Adrenal gland (tissue), 12 donors: ENCODE data around the gene ZBTB38. TPM values are rescaled to one million over a fixed set of nuclear protein-coding genes. Genes with fewer than 3 reads are reported as not detected.

Source experiments
- DNase-seq, 7 donors: peaks; one replicate each; pipeline ENCODE4 v3.0.0-alpha.2; 2019 to 2020
- H3K27ac ChIP-seq, 5 donors: fragments of 200-600 bp; sonication (generic) in 4 of 5; 1 replicate in 3 of 5; 2 replicates in 2 of 5; pipeline versions ENCODE4 v1.5.1 to v1.8.0; 2016 to 2020; ENCODE audit warnings: mild to moderate bottlenecking in 1 of 5
- H3K27me3 ChIP-seq: fragments of 200-600 bp; 2 replicates; pipeline ENCODE4 v1.8.0; 2021
- H3K36me3 ChIP-seq, 2 donors: fragments of 200-600 bp; replicated peaks in 1 of 2; 1 replicate in 1 of 2; 2 replicates in 1 of 2; pipeline versions ENCODE4 v1.5.1 to v1.8.0; 2018 to 2022
- H3K4me1 ChIP-seq, 2 donors: fragments of 200-600 bp; replicated peaks in 1 of 2; 1 replicate in 1 of 2; 2 replicates in 1 of 2; pipeline versions ENCODE4 v1.5.1 to v1.8.0; 2018 to 2021
- H3K4me3 ChIP-seq, 4 donors: fragments of 200-600 bp; sonication (generic) in 3 of 4; one replicate each; pipeline ENCODE4 v1.5.1; 2016 to 2018
- H3K9me3 ChIP-seq, 3 donors: fragments of 200-600 bp; sonication (generic) in 1 of 3; replicated peaks in 1 of 3; 1 replicate in 2 of 3; 2 replicates in 1 of 3; pipeline versions ENCODE4 v1.5.1 to v1.8.0; 2016 to 2021
- POLR2A ChIP-seq, 2 donors: fragments of 450-650 bp; IDR thresholded peaks; one replicate each; pipeline ENCODE4 v1.6.1; 2017; ENCODE audit warnings: antibody characterized with exemption in 2 of 2, mild to moderate bottlenecking in 2 of 2, moderate library complexity in 1 of 2
- WGBS, 4 donors: extraction: QIAGEN DNeasy Blood & Tissue Kit in 2 of 4; methylation state at CpG; one replicate each; pipeline versions ENCODE4 v1.1.5 to v1.1.7; 2013 to 2017; 5-methylcytosine and 5-hydroxymethylcytosine counted together
- intact Hi-C, 2 donors: fragments of 100-400 bp; cut with DNase I; formaldehyde crosslinking; loops; one replicate each; pipeline versions ENCODE4 v1.14.1 to v1.15.0; 2022 to 2023
- polyA plus RNA-seq, 3 donors: library from polyadenylated mRNA; stranded (reverse); fragments of 200-250 nt in 2 of 3; fragments of 350-450 nt in 1 of 3; fragmentation: Illumina TruSeq in 1 of 3; extraction: RNeasy Lipid Tissue Mini Kit (QIAGEN cat#74804) in 1 of 3; gene quantifications; one replicate each; pipeline ENCODE4 v1.2.3, GENCODE V29; 2013 to 2014
- total RNA-seq, 9 donors: library from RNA; depleted of rRNA in 4 of 9; stranded (reverse); fragments of >200 nt in 4 of 9; fragments of 120-200 nt in 1 of 9; fragmentation: NEBNext Ultra II Directional in 1 of 9; extraction: Animal tissue kit (Norgen Biotek cat#: 25700) in 1 of 9; gene quantifications; one replicate each; pipeline versions ENCODE4 v1.1.0 to v1.2.4, GENCODE V29; 2013 to 2023
- TF ChIP-seq, protein P1 (sequence below), 6 experiments: fragments of 450-650 bp in 4 of 6; fragments of 200-600 bp in 2 of 6; sonication (generic) in 1 of 6; IDR thresholded peaks; 1 replicate in 5 of 6; 2 replicates in 1 of 6; pipeline versions ENCODE4 v1.5.1 to v1.8.0; 2016 to 2021; ENCODE audit warnings: antibody characterized with exemption in 6 of 6, mild to moderate bottlenecking in 2 of 6, moderate library complexity in 1 of 6
- donor health status: healthy with polysubstance abuse.
- donor health status: Bipolar disorder and iron deficiency.
- donor health status: DM: yes; HTN: yes; CAD: no.
- donor health status: DM: no; HTN: no; CAD: no.
- donor health status: DM: no; HTN: no; CAD: no.
- donor health status: DM: yes; HTN: yes; CAD: no.

The ZBTB38 gene
- total and polyA plus RNA-seq, 12 donors: 12.0 to 231 (median 147) TPM

- intact Hi-C loops: no loop called here
- no peaks in the 10 kb centered on the region for H3K27me3 ChIP-seq
- no peak for TF ChIP-seq POLR2A (IDR thresholded peaks at IDR 0.05)
- TF ChIP-seq, protein P1, sequence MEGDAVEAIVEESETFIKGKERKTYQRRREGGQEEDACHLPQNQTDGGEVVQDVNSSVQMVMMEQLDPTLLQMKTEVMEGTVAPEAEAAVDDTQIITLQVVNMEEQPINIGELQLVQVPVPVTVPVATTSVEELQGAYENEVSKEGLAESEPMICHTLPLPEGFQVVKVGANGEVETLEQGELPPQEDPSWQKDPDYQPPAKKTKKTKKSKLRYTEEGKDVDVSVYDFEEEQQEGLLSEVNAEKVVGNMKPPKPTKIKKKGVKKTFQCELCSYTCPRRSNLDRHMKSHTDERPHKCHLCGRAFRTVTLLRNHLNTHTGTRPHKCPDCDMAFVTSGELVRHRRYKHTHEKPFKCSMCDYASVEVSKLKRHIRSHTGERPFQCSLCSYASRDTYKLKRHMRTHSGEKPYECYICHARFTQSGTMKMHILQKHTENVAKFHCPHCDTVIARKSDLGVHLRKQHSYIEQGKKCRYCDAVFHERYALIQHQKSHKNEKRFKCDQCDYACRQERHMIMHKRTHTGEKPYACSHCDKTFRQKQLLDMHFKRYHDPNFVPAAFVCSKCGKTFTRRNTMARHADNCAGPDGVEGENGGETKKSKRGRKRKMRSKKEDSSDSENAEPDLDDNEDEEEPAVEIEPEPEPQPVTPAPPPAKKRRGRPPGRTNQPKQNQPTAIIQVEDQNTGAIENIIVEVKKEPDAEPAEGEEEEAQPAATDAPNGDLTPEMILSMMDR (IDR thresholded peaks at IDR 0.05): peak in 5 of 6 experiments; percentile 9 to 43 (median 35)
- peak overlapping the region; percentile 82 to 99 (median 89) for H3K27ac ChIP-seq
- peaks cover 51 to 56% of the 10 kb centered on the region in 2 donors for H3K4me1 ChIP-seq
- H3K9me3 ChIP-seq: no peaks in the 10 kb centered on the region
- H3K36me3 ChIP-seq: no peaks in the 10 kb centered on the region
- peak; percentile 60 to 83 (median 70) for DNase-seq
- H3K4me3 ChIP-seq: peak overlapping the region in 1 of 4 donors; percentile 45
- WGBS, 4 donors: 6 to 22% (median 14%) methylated on average over 2 of the region's 2 CpGs
Measured at GRCh38 chr3:141370065-141370533, 1.8 kb downstream of the ZBTB38 start.

GRCh38 chr3:141371882-141372281 is 3.6 kb downstream of the ZBTB38 start:
- Histone ChIP-seq H3K4me1 (peaks cover 40 to 50% of the 10 kb centered on the region in 2 donors), H3K36me3 (no peaks in the 10 kb centered on the region), H3K4me3 (no peak overlapping the region), H3K27me3 (no peaks in the 10 kb centered on the region), H3K9me3 (no peaks in the 10 kb centered on the region), H3K27ac (no peak overlapping the region)
- no peak for DNase-seq
- intact Hi-C loops: no loop called here
- TF ChIP-seq, protein P1 (IDR thresholded peaks at IDR 0.05): no peak
- TF ChIP-seq POLR2A (IDR thresholded peaks at IDR 0.05): no peak

GRCh38 chr3:141372656-141373055 is 4.4 kb downstream of the ZBTB38 start:
- Histone ChIP-seq H3K36me3 (no peaks in the 10 kb centered on the region), H3K4me1 (peaks cover 34 to 46% of the 10 kb centered on the region in 2 donors), H3K9me3 (no peaks in the 10 kb centered on the region), H3K4me3 (no peak overlapping the region), H3K27me3 (no peaks in the 10 kb centered on the region), H3K27ac (no peak overlapping the region)
- intact Hi-C loops: no loop called here
- TF ChIP-seq, protein P1 (IDR thresholded peaks at IDR 0.05): no peak
- TF ChIP-seq POLR2A (IDR thresholded peaks at IDR 0.05): no peak
- DNase-seq: no peak

DNA sequence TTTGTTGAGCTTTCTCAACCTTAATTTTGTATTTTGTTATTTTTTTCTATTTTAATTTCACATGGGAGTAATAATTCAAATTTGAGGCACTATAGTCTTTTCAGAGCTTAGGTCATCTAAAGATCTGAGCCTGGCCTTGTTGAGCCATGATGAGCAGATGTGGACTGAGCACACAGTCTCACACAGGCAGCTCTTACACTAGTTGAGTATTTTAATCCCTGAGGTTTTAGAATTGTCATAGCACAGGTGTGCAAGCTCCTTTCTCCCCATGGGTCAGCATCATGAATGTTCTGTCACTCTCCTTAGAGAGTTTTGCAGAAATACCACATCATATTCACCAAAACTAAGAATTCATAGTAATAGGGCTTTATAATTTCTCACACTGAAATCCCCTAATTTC is 4.9 kb downstream of the ZBTB38 start:
- no peaks in the 10 kb centered on the region for H3K27me3 ChIP-seq
- no peak overlapping the region for H3K4me3 ChIP-seq
- DNase-seq: no peak
- peaks cover 29 to 42% of the 10 kb centered on the region in 2 donors for H3K4me1 ChIP-seq
- H3K27ac ChIP-seq: no peak overlapping the region
- TF ChIP-seq, protein P1 (IDR thresholded peaks at IDR 0.05): no peak
- no peak for TF ChIP-seq POLR2A (IDR thresholded peaks at IDR 0.05)
- H3K36me3 ChIP-seq: no peaks in the 10 kb centered on the region
- intact Hi-C loops: no loop called here
- H3K9me3 ChIP-seq: no peaks in the 10 kb centered on the region
